ENCODE data around the gene CST5. TPM values are rescaled to one million over a fixed set of nuclear protein-coding genes. Genes with fewer than 3 reads are reported as not detected.
"Not testable (repeated sequence)": the region's sequence is repeated elsewhere in the genome, so short reads cannot be mapped to it uniquely, and the experiment has no call there.

CST5 gene
- total RNA-seq, 4 donors from 2014 or later: 1.9 TPM; not detected in 3

DNA sequence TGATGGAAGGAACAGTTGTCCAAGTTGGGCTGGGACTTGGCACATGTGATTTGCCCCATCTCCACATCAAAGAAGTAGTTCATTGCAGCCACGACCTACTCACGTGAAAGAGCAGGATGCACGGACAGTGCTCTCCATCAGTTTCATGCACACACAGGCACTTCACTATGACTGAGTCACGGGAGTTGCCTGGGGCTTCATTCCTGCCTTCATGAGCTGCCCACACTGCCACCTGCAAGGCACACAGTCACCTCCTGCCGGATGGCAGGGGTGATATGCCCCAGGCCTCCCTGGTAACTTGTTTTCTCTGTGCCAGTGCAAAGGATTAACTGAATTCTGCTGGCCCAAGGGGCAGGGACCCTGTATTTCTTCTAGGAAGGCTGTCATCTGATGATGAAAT is 22.8 kb downstream of the CST5 start:
- Histone ChIP-seq H3K27ac (no peak overlapping the region), H3K9me3 (no peaks in the 10 kb centered on the region), H3K4me1 (peaks cover 0 to 9% (median 0%) of the 10 kb centered on the region in 3 donors), H3K27me3 (no peaks in the 10 kb centered on the region), H3K4me3 (no peak overlapping the region), H3K36me3 (no peaks in the 10 kb centered on the region)
- 90% methylated on average over 2 of the region's 5 CpGs; no CpG with 5 or more reads in 1 of the 2 donors for WGBS, 2 donors (ENCODE audit: low coverage in 1 of 2)
- TF ChIP-seq EP300 (IDR thresholded peaks at IDR 0.05) (no peak), POLR2AphosphoS5 (IDR thresholded peaks at IDR 0.05) (no peak), POLR2A (IDR thresholded peaks at IDR 0.05) (no peak)
- TF ChIP-seq, protein P1, sequence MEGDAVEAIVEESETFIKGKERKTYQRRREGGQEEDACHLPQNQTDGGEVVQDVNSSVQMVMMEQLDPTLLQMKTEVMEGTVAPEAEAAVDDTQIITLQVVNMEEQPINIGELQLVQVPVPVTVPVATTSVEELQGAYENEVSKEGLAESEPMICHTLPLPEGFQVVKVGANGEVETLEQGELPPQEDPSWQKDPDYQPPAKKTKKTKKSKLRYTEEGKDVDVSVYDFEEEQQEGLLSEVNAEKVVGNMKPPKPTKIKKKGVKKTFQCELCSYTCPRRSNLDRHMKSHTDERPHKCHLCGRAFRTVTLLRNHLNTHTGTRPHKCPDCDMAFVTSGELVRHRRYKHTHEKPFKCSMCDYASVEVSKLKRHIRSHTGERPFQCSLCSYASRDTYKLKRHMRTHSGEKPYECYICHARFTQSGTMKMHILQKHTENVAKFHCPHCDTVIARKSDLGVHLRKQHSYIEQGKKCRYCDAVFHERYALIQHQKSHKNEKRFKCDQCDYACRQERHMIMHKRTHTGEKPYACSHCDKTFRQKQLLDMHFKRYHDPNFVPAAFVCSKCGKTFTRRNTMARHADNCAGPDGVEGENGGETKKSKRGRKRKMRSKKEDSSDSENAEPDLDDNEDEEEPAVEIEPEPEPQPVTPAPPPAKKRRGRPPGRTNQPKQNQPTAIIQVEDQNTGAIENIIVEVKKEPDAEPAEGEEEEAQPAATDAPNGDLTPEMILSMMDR (IDR thresholded peaks at IDR 0.05): no peak
- no peak for ATAC-seq

DNA sequence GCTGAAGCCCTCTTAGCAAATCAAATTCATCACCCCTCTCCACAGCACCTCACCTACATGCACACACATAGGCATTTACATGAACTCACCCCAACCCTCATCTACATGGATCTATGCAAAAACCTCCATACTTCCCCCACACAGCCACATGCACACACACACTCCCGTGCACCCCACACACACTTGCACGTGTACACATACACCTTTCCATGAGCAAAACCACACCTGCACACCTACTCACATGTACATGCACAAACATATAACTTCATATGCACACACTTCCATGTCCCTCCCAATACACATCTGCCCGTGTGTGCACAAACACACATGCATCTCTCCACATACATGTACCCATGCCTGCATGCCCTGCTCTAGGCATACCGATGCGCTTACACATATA is 23.3 kb downstream of the CST5 start:
- Histone ChIP-seq H3K27me3 (no peaks in the 10 kb centered on the region), H3K4me3 (no peak overlapping the region), H3K9me3 (no peaks in the 10 kb centered on the region), H3K27ac (no peak overlapping the region), H3K36me3 (no peaks in the 10 kb centered on the region), H3K4me1 (peaks cover 0 to 9% (median 0%) of the 10 kb centered on the region in 3 donors)
- WGBS, 2 donors (ENCODE audit: low coverage in 1 of 2): 63 to 89% methylated on average over 3 of the region's 5 CpGs
- ATAC-seq: no peak
- TF ChIP-seq, protein P1 (IDR thresholded peaks at IDR 0.05): no peak
- TF ChIP-seq EP300 (IDR thresholded peaks at IDR 0.05): no peak
- no peak for TF ChIP-seq POLR2A (IDR thresholded peaks at IDR 0.05)
- TF ChIP-seq POLR2AphosphoS5 (IDR thresholded peaks at IDR 0.05): no peak

DNA sequence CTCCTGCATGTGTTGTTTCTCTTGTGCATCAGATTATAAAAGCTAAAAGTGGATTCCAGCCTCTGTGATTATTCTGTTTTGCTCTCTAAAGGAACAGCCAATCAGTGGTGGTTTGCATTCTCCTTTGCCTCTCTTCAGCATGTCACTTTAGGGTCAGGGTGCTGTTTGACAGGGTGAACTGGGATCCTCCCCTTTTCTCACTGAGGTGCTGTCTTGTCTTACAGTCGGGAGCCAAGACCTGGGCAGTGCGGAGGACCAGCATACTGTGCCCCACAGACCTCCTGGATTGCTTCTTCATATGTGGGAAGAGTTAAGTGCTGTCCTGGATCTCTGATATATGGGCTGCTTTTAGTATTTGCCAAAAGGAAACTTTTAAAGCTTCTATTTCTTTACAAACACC is 37.9 kb downstream of the CST5 start:
- no CpG with 5 or more reads among the region's 2 CpGs for WGBS, 2 donors (ENCODE audit: low coverage in 1 of 2)
- no peak for ATAC-seq
- Histone ChIP-seq H3K36me3 (no peaks in the 10 kb centered on the region), H3K27ac (no peak overlapping the region), H3K9me3 (no peaks in the 10 kb centered on the region), H3K4me3 (no peak overlapping the region), H3K4me1 (no peaks in the 10 kb centered on the region), H3K27me3 (no peaks in the 10 kb centered on the region)
- TF ChIP-seq POLR2A (IDR thresholded peaks at IDR 0.05) (no peak), EP300 (IDR thresholded peaks at IDR 0.05) (no peak), POLR2AphosphoS5 (IDR thresholded peaks at IDR 0.05) (no peak)
- TF ChIP-seq, protein P1 (IDR thresholded peaks at IDR 0.05): no peak

DNA sequence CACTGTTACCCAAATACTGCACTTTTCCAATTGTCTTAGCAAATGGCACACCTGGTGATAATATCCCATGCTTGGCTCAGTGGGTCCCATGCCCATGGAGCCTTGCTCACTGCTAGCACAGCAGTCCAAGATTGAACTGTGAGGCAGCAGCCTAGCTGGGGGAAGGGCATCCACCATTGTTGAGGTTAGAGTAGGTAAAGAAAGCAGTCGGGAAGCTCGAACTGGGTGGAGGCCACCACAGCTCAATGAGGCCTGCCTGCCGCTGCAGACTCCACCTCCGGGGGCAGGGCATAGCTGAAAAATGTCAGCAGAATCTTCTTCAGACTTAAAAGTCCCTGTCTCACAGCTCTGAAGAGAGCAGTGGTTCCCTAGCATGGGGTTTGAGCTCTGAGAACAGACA is 43.8 kb downstream of the CST5 start:
- WGBS, 2 donors (ENCODE audit: low coverage in 1 of 2): 89% methylated on average over 4 of the region's 4 CpGs; no CpG with 5 or more reads in 1 of the 2 donors
- TF ChIP-seq POLR2A (IDR thresholded peaks at IDR 0.05): no peak
- TF ChIP-seq, protein P1 (IDR thresholded peaks at IDR 0.05): no peak
- no peak for TF ChIP-seq POLR2AphosphoS5 (IDR thresholded peaks at IDR 0.05)
- TF ChIP-seq EP300 (IDR thresholded peaks at IDR 0.05): no peak

DNA sequence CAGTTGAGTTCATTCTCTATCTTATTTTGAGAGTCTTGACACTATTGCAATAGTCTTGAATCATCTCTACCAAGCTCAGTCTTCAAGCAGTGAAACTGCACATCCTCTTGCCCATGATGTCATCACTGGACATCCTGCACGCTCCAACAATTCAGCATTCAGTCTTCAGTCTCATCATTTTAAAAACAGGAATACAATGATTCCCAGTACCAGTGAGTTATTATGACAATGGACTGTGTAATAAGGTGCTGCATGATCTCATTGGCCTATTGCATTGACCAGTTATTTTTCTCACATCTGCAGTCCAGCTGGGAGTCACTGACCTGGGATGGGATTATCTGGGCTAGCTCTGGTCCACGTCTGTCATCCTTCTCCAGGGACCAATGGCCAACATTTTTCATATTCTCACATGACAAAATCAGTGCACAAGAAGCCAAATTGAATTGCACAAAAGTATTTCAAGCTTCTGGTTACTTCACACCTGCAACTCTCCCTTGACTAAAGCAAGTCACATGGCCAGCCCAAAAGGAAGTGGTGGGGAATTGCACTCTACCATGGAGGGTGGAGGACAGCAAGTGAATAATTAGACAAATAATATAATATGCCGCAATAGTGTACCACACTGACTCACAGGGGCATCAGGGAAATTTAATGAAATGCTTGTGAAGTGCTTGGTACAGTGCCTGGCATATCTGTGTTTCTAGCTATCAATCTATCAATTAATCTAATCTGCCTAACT is 46.6 kb downstream of the CST5 start:
- no peak for TF ChIP-seq POLR2AphosphoS5 (IDR thresholded peaks at IDR 0.05)
- TF ChIP-seq EP300 (IDR thresholded peaks at IDR 0.05): no peak
- TF ChIP-seq, protein P1 (IDR thresholded peaks at IDR 0.05): no peak
- no peak for TF ChIP-seq POLR2A (IDR thresholded peaks at IDR 0.05)
- Histone ChIP-seq H3K9me3 (no peaks in the 10 kb centered on the region), H3K27ac (no peak overlapping the region), H3K4me1 (no peaks in the 10 kb centered on the region), H3K36me3 (no peaks in the 10 kb centered on the region), H3K27me3 (peaks cover 6% of the 10 kb centered on the region), H3K4me3 (no peak overlapping the region)
- 48 to 68% methylated on average over 2 to 3 of the region's 3 CpGs for WGBS, 2 donors (ENCODE audit: low coverage in 1 of 2)
- peak; percentile 51 for ATAC-seq

More for the DNA sequence above, 43.8 kb downstream of the CST5 start:
- H3K36me3 ChIP-seq: no peaks in the 10 kb centered on the region
- no peaks in the 10 kb centered on the region for H3K9me3 ChIP-seq
- H3K27ac ChIP-seq: no peak overlapping the region
- ATAC-seq: no peak
- H3K27me3 ChIP-seq: peaks cover 6% of the 10 kb centered on the region
- H3K4me1 ChIP-seq: no peaks in the 10 kb centered on the region
- H3K4me3 ChIP-seq: no peak overlapping the region

- H3K27ac ChIP-seq, H3K27me3 ChIP-seq, H3K9me3 ChIP-seq, ATAC-seq, H3K36me3 ChIP-seq, H3K4me3 ChIP-seq, H3K4me1 ChIP-seq: not testable (repeated sequence)
- 21 to 45% methylated on average over 3 of the region's 3 CpGs for WGBS, 2 donors (ENCODE audit: low coverage in 1 of 2)
Measured at GRCh38 chr20:23831961-23832360, 47.6 kb downstream of the CST5 start.
